ENCODE results near the gene HES2.

DNA sequence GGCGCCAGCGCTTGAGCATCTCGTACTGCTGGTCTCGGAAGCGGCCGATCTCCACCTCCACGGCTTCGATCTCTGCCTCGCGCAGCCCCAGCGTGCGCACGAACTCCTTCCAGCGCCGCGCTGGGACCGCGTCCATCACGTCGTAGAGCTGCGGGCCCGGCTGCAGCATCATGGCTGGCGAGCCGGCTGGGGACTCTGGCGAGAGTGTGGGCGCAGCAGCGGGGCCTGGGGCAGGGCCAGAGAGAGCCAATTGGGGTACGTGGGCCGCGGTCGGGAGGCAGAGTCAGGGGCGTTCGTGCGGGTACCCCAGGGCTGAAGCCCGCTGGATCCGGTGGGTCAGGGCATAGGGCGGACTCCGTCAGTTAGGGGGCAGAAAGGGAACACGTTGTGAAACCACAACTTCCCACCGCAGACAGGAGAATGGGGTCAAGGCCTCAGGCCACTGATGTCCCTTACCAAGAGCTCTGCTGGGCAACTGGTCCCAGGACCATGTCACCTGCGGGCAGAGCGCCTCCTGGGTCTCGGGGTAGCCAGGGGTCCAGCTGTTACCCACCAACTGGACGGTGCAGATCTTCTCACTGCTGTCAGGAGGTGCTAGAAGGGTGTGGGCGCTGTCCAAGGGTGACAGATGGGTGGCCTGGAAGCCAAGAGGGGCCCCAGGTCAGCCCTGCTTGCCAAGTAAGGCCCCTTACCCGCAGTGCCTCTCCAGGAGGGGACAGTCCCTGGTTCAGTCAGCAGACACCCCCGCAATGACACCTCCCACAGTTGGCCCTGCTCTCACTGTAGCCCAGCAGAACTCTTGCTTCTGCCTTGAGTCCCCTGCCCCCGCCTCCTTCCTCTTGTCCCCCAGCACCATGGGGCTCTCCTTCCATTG lies 42.1 kb upstream of the HES2 start:
- TF ChIP-seq EZH2 (IDR thresholded peaks at IDR 0.05; ENCODE audit: borderline replicate concordance, low read length) = no peak
- TF ChIP-seq, protein P1, sequence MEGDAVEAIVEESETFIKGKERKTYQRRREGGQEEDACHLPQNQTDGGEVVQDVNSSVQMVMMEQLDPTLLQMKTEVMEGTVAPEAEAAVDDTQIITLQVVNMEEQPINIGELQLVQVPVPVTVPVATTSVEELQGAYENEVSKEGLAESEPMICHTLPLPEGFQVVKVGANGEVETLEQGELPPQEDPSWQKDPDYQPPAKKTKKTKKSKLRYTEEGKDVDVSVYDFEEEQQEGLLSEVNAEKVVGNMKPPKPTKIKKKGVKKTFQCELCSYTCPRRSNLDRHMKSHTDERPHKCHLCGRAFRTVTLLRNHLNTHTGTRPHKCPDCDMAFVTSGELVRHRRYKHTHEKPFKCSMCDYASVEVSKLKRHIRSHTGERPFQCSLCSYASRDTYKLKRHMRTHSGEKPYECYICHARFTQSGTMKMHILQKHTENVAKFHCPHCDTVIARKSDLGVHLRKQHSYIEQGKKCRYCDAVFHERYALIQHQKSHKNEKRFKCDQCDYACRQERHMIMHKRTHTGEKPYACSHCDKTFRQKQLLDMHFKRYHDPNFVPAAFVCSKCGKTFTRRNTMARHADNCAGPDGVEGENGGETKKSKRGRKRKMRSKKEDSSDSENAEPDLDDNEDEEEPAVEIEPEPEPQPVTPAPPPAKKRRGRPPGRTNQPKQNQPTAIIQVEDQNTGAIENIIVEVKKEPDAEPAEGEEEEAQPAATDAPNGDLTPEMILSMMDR (conservative IDR thresholded peaks at IDR 0.05 in 1 of 2, IDR thresholded peaks at IDR 0.05 in 1 of 2; ENCODE audit: extremely low read depth in 1 of 2, insufficient read depth in 1 of 2, low read depth in 1 of 2, low read length in 2 of 2) = no peak

Data from mammary epithelial cell (primary cell).